D721Med (cell line): Measurements from ENCODE around the gene TMC3.

Experiments used
- DNase-seq: peaks from one replicate; pipeline ENCODE4 v3.0.0; 2011; ENCODE audit warnings: low spot score; ENCODE audit not compliant: insufficient read length
- FAIRE-seq: peaks from 2 replicates; lab custom pipeline; 2011; peaks lifted over from hg19 to GRCh38; lab: Jason Lieb, UNC
- TF ChIP-seq, protein P1 (sequence below): IDR thresholded peaks from 2 replicates; pipeline ENCODE4 v1.5.1; 2012; ENCODE audit warnings: mild to moderate bottlenecking, control low read depth; ENCODE audit not compliant: insufficient read depth; ENCODE audit errors: missing control alignments

Gene TMC3

DNA sequence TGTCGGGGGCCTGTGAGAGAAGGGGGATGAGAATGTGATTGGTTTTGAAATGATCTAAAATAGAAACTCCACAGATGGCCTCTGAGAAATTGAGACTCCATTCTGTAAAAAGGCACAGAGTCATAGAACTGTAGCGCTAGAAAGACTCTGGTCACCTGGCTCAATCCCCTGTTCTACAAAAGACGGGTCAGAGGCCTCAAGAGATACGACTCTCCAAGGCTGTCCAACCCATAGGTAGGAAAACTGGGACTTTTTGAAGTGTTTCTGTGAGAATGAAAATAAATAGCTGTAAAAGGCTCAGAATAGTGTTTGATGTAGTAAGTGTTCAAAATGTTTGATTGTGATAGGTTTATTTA, 11.7 kb upstream of the TMC3 start:
- DNase-seq (no peak), FAIRE-seq (no peak)
- TF ChIP-seq, protein P1, sequence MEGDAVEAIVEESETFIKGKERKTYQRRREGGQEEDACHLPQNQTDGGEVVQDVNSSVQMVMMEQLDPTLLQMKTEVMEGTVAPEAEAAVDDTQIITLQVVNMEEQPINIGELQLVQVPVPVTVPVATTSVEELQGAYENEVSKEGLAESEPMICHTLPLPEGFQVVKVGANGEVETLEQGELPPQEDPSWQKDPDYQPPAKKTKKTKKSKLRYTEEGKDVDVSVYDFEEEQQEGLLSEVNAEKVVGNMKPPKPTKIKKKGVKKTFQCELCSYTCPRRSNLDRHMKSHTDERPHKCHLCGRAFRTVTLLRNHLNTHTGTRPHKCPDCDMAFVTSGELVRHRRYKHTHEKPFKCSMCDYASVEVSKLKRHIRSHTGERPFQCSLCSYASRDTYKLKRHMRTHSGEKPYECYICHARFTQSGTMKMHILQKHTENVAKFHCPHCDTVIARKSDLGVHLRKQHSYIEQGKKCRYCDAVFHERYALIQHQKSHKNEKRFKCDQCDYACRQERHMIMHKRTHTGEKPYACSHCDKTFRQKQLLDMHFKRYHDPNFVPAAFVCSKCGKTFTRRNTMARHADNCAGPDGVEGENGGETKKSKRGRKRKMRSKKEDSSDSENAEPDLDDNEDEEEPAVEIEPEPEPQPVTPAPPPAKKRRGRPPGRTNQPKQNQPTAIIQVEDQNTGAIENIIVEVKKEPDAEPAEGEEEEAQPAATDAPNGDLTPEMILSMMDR = no peak

DNA sequence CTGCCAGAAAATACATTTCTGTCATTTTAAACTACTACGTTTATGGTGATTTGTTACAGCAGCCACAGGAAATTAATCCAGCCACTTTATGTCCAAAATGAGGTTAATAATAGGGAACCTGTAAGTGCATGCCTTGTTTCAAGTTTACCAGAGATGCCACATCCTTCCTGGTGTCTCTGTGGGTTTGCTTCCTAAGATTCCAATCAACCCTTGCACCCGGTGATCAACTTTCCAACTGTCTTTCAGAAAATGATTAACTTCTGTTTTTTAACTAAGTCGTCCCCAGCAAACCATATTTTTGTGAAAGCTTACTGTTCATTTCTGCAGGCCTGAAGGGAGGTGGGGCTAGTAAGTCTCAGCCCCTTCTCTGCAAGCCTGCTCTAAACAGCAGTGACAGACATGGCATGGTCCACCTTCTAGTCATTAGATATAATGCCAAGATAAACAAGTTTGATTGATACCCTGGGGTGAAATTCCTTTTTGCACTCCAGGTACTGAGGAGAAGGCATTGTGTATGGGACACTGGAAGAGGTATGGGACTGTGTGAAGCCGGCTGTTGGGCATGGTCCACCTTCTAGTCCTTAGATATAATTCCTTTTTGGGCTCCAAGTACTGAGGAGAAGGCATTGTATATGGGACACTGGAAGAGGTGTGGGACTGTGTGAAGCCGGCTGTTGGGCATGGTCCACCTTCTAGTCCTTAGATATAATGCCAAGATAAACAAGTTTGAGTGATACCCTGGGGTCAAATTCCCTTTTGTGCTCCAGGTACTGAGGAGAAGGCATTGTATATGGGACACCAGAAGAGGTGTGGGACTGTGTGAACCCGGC, 11.1 kb upstream of the TMC3 start:
- no peak for DNase-seq
- TF ChIP-seq, protein P1 = no peak

DNA sequence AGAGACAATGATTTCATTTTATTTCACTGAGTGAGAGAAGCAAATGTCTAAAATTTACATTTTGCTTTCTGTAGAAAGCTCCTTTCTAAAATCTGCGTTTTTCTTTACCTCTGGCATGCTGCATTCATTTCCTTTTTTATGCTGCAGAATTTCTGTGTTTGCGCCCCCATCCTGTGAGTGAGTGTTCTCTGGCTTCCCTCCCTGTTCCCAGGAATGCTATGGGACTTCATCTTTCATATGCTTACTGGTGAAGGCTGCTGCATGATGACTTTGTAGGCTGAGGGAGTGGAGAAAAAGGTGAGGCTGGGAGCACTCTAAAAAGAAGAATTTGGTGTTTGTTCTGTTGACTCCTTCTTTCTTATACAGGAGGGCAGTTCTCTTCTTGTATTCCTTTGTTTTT, 7.7 kb upstream of the TMC3 start:
- FAIRE-seq (no peak), DNase-seq (no peak)
- TF ChIP-seq, protein P1 = no peak

More for the DNA sequence above, 11.1 kb upstream of the TMC3 start:
- FAIRE-seq = no peak

DNA sequence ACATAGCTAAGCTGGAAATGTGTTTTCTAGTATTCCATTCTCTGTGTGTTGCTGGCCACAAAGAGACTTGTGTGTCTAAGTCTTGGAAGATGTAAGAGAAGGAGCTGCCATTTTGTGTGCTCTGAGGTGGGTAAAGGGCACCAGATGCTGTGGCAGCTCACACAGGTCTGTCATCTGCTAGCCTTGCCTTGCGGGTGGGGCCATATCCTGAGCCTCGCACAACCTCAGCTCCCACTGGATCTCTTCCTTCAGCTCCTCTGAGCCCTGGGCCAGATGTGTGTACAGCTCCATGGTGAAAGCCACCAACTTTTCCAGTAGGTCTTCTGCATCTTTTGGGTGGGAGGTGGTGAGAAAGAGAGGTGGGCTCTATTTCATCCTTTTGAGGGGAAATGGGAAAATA, 6.7 kb upstream of the TMC3 start:
- TF ChIP-seq, protein P1 = no peak
- DNase-seq = no peak
- FAIRE-seq = no peak

DNA sequence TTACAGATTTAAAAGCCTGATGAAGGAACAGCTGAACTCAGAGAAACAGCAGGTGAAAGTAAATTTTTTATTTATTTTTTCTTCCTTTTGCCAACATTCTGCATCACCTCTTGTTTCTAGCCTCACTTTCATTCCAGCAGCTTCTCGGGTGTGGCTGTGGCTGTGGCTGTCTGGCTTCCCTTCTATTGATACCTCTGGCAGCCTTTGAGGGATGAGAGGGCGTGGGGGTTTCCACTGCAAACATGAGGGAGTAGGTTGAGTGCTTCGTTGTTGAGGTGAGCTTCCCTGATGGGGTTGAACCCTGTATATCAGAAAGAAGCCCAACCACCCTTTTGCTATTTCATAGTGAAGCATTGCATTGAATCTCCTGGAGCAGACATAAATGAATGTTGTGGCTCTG, 6.2 kb upstream of the TMC3 start:
- TF ChIP-seq, protein P1 = no peak
- FAIRE-seq (no peak), DNase-seq (no peak)

DNA sequence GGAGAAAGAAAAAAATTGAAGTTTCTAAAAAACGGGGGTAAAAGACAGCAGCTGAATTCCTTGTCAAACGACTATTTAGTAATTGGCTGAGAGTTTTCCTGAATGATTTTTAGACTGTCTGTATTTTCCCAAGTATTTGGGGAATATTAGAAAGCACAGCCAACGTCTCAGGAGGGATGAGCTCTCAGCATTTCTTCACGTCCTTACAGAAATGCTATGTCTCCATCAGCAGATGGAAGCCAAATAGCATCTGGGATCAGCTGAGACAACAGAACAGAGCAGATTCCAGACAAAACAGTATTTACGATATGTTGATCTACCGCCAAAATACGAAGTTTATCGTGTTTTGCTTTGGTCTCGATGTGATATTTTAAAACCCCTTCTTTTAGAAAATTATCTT, 5.3 kb upstream of the TMC3 start:
- TF ChIP-seq, protein P1 = no peak
- no peak for FAIRE-seq
- no peak for DNase-seq

DNA sequence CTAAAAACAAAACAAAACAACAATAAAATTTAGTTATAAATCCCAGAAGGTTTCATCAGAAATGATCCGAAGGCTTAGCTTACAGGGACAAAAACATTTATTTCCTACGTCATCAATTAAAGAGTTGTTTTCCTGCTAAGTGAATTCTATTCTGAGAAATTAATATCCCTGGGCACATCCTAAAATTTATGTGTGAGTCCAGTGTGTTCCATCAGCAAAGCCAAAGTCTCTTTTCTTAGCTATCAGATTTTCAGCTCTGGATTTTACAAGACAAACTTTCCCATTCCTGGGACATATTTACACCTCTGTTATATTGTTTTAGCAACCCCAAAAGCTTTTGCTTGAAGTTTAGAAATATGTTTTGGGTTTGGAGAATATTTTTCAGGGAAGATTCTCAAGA, 4.4 kb upstream of the TMC3 start:
- FAIRE-seq = no peak
- TF ChIP-seq, protein P1 = no peak
- no peak for DNase-seq
